Spleen (tissue), 11 donors: ENCODE data around the gene KISS1R. TPM values are rescaled to one million over a fixed set of nuclear protein-coding genes. Genes with fewer than 3 reads are reported as not detected.
A peak's percentile ranks its signal among the peaks of the same experiment; 100 is the strongest.

Experiments
- DNase-seq: peaks from one replicate; pipeline ENCODE4 v3.0.0-alpha.2; 2020
- H3K27ac ChIP-seq, 8 donors: fragments of 200-600 bp; sonication (generic) in 7 of 8; 1 replicate in 4 of 8; 2 replicates in 4 of 8; pipeline versions ENCODE4 v1.5.0 to v1.8.0; 2016 to 2021; ENCODE audit warnings: inconsistent platforms in 4 of 8, mild to moderate bottlenecking in 4 of 8, moderate library complexity in 1 of 8
- H3K27me3 ChIP-seq, 7 donors: fragments of 200-600 bp; sonication (generic) in 6 of 7; replicated peaks in 1 of 7; 1 replicate in 4 of 7; 2 replicates in 3 of 7; pipeline versions ENCODE4 v1.5.0 to v1.8.0; 2016 to 2021; ENCODE audit warnings: inconsistent platforms in 3 of 7, mild to moderate bottlenecking in 1 of 7
- H3K36me3 ChIP-seq, 6 donors: fragments of 200-600 bp; sonication (generic) in 5 of 6; 1 replicate in 4 of 6; 2 replicates in 2 of 6; pipeline versions ENCODE4 v1.5.0 to v1.8.0; 2016 to 2021; ENCODE audit warnings: inconsistent platforms in 2 of 6
- H3K4me1 ChIP-seq, 6 donors: fragments of 200-600 bp; sonication (generic) in 5 of 6; 1 replicate in 3 of 6; 2 replicates in 3 of 6; pipeline versions ENCODE4 v1.5.0 to v1.8.0; 2016 to 2021; ENCODE audit warnings: inconsistent platforms in 3 of 6
- H3K4me3 ChIP-seq, 8 donors: fragments of 200-600 bp; sonication (generic) in 7 of 8; 1 replicate in 4 of 8; 2 replicates in 4 of 8; pipeline versions ENCODE4 v1.5.0 to v1.8.0; 2016 to 2021; ENCODE audit warnings: inconsistent platforms in 4 of 8, mild to moderate bottlenecking in 4 of 8, moderate library complexity in 2 of 8
- H3K9me3 ChIP-seq, 8 donors: fragments of 200-600 bp; sonication (generic) in 7 of 8; 1 replicate in 4 of 8; 2 replicates in 4 of 8; pipeline versions ENCODE4 v1.5.0 to v1.8.0; 2016 to 2021; ENCODE audit warnings: inconsistent platforms in 4 of 8
- CTCF ChIP-seq, 11 experiments: fragments of 200-600 bp in 7 of 11; fragments of 450-650 bp in 4 of 11; sonication (generic) in 4 of 11; IDR thresholded peaks in 8 of 11; conservative IDR thresholded peaks in 3 of 11; 1 replicate in 7 of 11; 2 replicates in 4 of 11; pipeline versions ENCODE4 v1.4.0 to v1.8.0; 2016 to 2021; ENCODE audit warnings: antibody characterized with exemption in 11 of 11, inconsistent platforms in 4 of 11, mild to moderate bottlenecking in 1 of 11
- POLR2A ChIP-seq, 3 donors: fragments of 450-650 bp; IDR thresholded peaks; one replicate each; pipeline ENCODE4 v1.5.1; 2017; ENCODE audit warnings: antibody characterized with exemption in 3 of 3, mild to moderate bottlenecking in 1 of 3
- POLR2AphosphoS5 ChIP-seq, 3 donors: sonication (generic); formaldehyde crosslinking; IDR thresholded peaks; one replicate each; pipeline ENCODE4 v1.5.1; 2017; ENCODE audit warnings: antibody characterized with exemption in 3 of 3
- WGBS, 5 donors: extraction: QIAGEN DNeasy Blood & Tissue Kit in 3 of 5; methylation state at CpG; one replicate each; pipeline versions ENCODE4 v1.1.5 to v1.1.7; 2013 to 2018; 5-methylcytosine and 5-hydroxymethylcytosine counted together
- intact Hi-C: fragments of 100-400 bp; cut with DNase I; formaldehyde crosslinking; loops from one replicate; pipeline ENCODE4 v1.15.0; 2023; ENCODE audit warnings: low total_unique reads
- polyA plus RNA-seq, 3 donors: library from polyadenylated mRNA; stranded (reverse); fragments of 200-250 nt; gene quantifications; one replicate each; pipeline ENCODE4 v1.2.1, GENCODE V29; 2013
- total RNA-seq, 7 donors: library from RNA; depleted of rRNA in 3 of 7; stranded (reverse); fragments of >200 nt in 3 of 7; fragmentation: NEBNext Ultra II Directional in 4 of 7; extraction: Animal tissue kit (Norgen Biotek cat#: 25700) in 4 of 7; gene quantifications; one replicate each; pipeline versions ENCODE4 v1.1.0 to v1.2.1, GENCODE V29; 2016 to 2021
- donor health status: healthy with polysubstance abuse.
- donor health status: DM: no; HTN: no; CAD: no; lungs with moderate emphysema.
- donor health status: DM: no; HTN: no; CAD: no.
- donor health status: Bipolar disorder and iron deficiency.
- donor health status: healthy.
- donor health status: DM: no; HTN: no; CAD: no.
- donor health status: DM: yes; HTN: yes; CAD: no.

KISS1R gene
- total and polyA plus RNA-seq, 10 donors = 0.22 to 0.50 (median 0.35) TPM; not detected in 2

- H3K27ac ChIP-seq = peak overlapping the region in 6 of 8 donors; percentile 15 to 82 (median 68)
- 90 to 94% (median 92%) methylated on average over 20 to 25 of the region's 33 CpGs for WGBS, 5 donors
- DNase-seq = peak; percentile 84
- intact Hi-C loops = no loop called here
- no peaks in the 10 kb centered on the region for H3K9me3 ChIP-seq
- H3K4me3 ChIP-seq = peak overlapping the region in 1 of 8 donors; percentile 54
- no peaks in the 10 kb centered on the region for H3K27me3 ChIP-seq
- H3K4me1 ChIP-seq = peaks cover 5 to 17% (median 10%) of the 10 kb centered on the region in 6 donors
- TF ChIP-seq POLR2AphosphoS5 (IDR thresholded peaks at IDR 0.05) (peak in 1 of 3 donors; percentile 9), POLR2A (IDR thresholded peaks at IDR 0.05) (no peak), CTCF (IDR thresholded peaks at IDR 0.05 in 8 of 11, conservative IDR thresholded peaks at IDR 0.05 in 3 of 11) (no peak)
- peaks cover 0 to 87% (median 52%) of the 10 kb centered on the region in 6 donors for H3K36me3 ChIP-seq
Measured at GRCh38 chr19:871446-872265, 45.5 kb upstream of the KISS1R start.

- Histone ChIP-seq H3K27ac (peak overlapping the region in 6 of 8 donors; percentile 15 to 82 (median 68)), H3K27me3 (no peaks in the 10 kb centered on the region)
- TF ChIP-seq POLR2A (IDR thresholded peaks at IDR 0.05) (no peak), CTCF (IDR thresholded peaks at IDR 0.05 in 8 of 11, conservative IDR thresholded peaks at IDR 0.05 in 3 of 11) (no peak), POLR2AphosphoS5 (IDR thresholded peaks at IDR 0.05) (peak in 1 of 3 donors; percentile 31)
Measured at GRCh38 chr19:872266-872951, 44.7 kb upstream of the KISS1R start.

GRCh38 chr19:873084-873483 lies 44.0 kb upstream of the KISS1R start:
- Histone ChIP-seq H3K27me3 (no peaks in the 10 kb centered on the region), H3K4me1 (peaks cover 5 to 17% (median 10%) of the 10 kb centered on the region in 6 donors), H3K27ac (peak overlapping the region in 2 of 8 donors; percentile 81 to 82), H3K9me3 (no peaks in the 10 kb centered on the region), H3K36me3 (peaks cover 0 to 86% (median 52%) of the 10 kb centered on the region in 6 donors), H3K4me3 (peak overlapping the region in 2 of 8 donors; percentile 33 to 54)
- intact Hi-C loops = no loop called here
- TF ChIP-seq POLR2AphosphoS5 (IDR thresholded peaks at IDR 0.05) (no peak), POLR2A (IDR thresholded peaks at IDR 0.05) (no peak), CTCF (IDR thresholded peaks at IDR 0.05 in 8 of 11, conservative IDR thresholded peaks at IDR 0.05 in 3 of 11) (no peak)
- 58 to 95% (median 77%) methylated on average over 7 to 13 of the region's 13 CpGs for WGBS, 5 donors
- peak; percentile 90 for DNase-seq

More at GRCh38 chr19:872266-872951, 44.7 kb upstream of the KISS1R start:
- Histone ChIP-seq H3K36me3 (peaks cover 0 to 90% (median 58%) of the 10 kb centered on the region in 6 donors), H3K9me3 (no peaks in the 10 kb centered on the region), H3K4me3 (peak overlapping the region in 2 of 8 donors; percentile 33 to 54), H3K4me1 (peaks cover 5 to 17% (median 10%) of the 10 kb centered on the region in 6 donors)
- 56 to 77% (median 67%) methylated on average over 21 to 27 of the region's 27 CpGs for WGBS, 5 donors
- peak; percentile 94 for DNase-seq
- intact Hi-C loops = no loop called here
